K562 (cell line): Measurements from ENCODE around the gene FARP1. TPM values are rescaled to one million over a fixed set of nuclear protein-coding genes. Genes with fewer than 3 reads are reported as not detected.

ENCODE experiments used
- ATAC-seq: fragments of 200-7000 bp; cut with Tn5 transposase; 3 replicates; pipeline ENCODE4 v1.9.1; 2020; ENCODE audit warnings: moderate library complexity
- BruUV-seq: library from RNA; stranded (reverse); fragments of 400-500 nt; replicated peaks from 2 replicates; lab custom pipeline; 2021; lab: Mats Ljungman, UMichigan
- CTCF ChIA-PET: fragments of 300-600 bp; formaldehyde crosslinking; extraction: SDS; loops from one replicate; lab custom pipeline; 2021; ENCODE audit warnings: low intra/inter-chr PET ratio; lab: Yijun Ruan, JAX
- POLR2A ChIA-PET: fragments of 300-600, 350-650 bp; sonication (Branson Sonifier 250); formaldehyde crosslinking; extraction: SDS; loops from one replicate; lab custom pipeline; 2021; ENCODE audit warnings: antibody characterized with exemption, inconsistent platforms; lab: Yijun Ruan, JAX
- DNase-seq, 4 experiments: peaks; one replicate each; pipeline versions ENCODE4 v3.0.0 to v3.0.0-alpha.2; 2011 to 2018; ENCODE audit warnings: low spot score in 3 of 4, mixed read lengths in 3 of 4; ENCODE audit errors: extremely low read depth in 1 of 4
- FAIRE-seq: peaks from 2 replicates; lab custom pipeline; 2011; peaks lifted over from hg19 to GRCh38; lab: Jason Lieb, UNC
- H2AFZ ChIP-seq: 2 replicates; pipeline ENCODE4 v1.6.0; 2011; ENCODE audit warnings: low read depth, low read length, control low read depth, inconsistent platforms
- H3K27ac ChIP-seq: fragments of 200-600 bp; 3 replicates; pipeline ENCODE4 v1.8.0; 2011; ENCODE audit warnings: low read depth, mild to moderate bottlenecking, control low read depth, inconsistent platforms, low read length, moderate library complexity, mixed read lengths; ENCODE audit errors: extremely low read depth
- H3K27me3 ChIP-seq, 2 experiments: fragments of 300-600 bp in 1 of 2; 2 replicates in 1 of 2; 3 replicates in 1 of 2; pipeline versions ENCODE4 v1.6.0 to v1.8.0; 2011; ENCODE audit warnings: inconsistent platforms in 2 of 2, low read length in 2 of 2, mild to moderate bottlenecking in 1 of 2, mixed read lengths in 1 of 2, moderate library complexity in 1 of 2; ENCODE audit not compliant: control insufficient read depth in 2 of 2, insufficient read depth in 2 of 2
- H3K36me3 ChIP-seq: fragments of 300-600 bp; 3 replicates; pipeline ENCODE4 v1.8.0; 2011; ENCODE audit warnings: mild to moderate bottlenecking, low read length, inconsistent platforms; ENCODE audit not compliant: control insufficient read depth, insufficient read depth
- H3K4me1 ChIP-seq, 2 experiments: fragments of 200-600 bp in 1 of 2; replicated peaks in 1 of 2; 2 replicates in 1 of 2; 3 replicates in 1 of 2; pipeline versions ENCODE4 v1.5.1 to v1.8.0; 2011; ENCODE audit warnings: inconsistent platforms in 2 of 2, low read length in 2 of 2, mild to moderate bottlenecking in 1 of 2, mixed read lengths in 1 of 2, moderate library complexity in 1 of 2; ENCODE audit not compliant: control insufficient read depth in 2 of 2, insufficient read depth in 2 of 2
- H3K4me2 ChIP-seq: 2 replicates; pipeline ENCODE4 v1.6.1; 2011; ENCODE audit warnings: low read length, control low read depth, inconsistent platforms, mixed read lengths; ENCODE audit not compliant: insufficient read depth
- H3K4me3 ChIP-seq: fragments of 200-600 bp; sonication (generic), shearing (Covaris generic); 2 replicates; pipeline ENCODE4 v1.5.1; 2016; ENCODE audit warnings: control low read depth, inconsistent platforms
- H3K79me2 ChIP-seq: fragments of 200-600 bp; 3 replicates; pipeline ENCODE4 v1.8.0; 2011; ENCODE audit warnings: low read length, inconsistent platforms; ENCODE audit not compliant: control insufficient read depth, insufficient read depth
- H3K9ac ChIP-seq, 2 experiments: 2 replicates each; pipeline versions ENCODE4 v1.6.0 to v1.6.1; 2011; ENCODE audit warnings: low read depth in 2 of 2, low read length in 2 of 2, control low read depth in 1 of 2, inconsistent platforms in 1 of 2, mild to moderate bottlenecking in 1 of 2, mixed read lengths in 1 of 2; ENCODE audit not compliant: insufficient read depth in 1 of 2
- H3K9me1 ChIP-seq: one replicate; pipeline ENCODE4 v1.6.0; 2011; ENCODE audit warnings: inconsistent platforms, mild to moderate bottlenecking, low read length, moderate library complexity; ENCODE audit not compliant: control insufficient read depth, insufficient read depth
- H3K9me3 ChIP-seq: replicated peaks from 2 replicates; pipeline ENCODE4 v1.5.1; 2011; ENCODE audit warnings: low read depth, low read length, inconsistent platforms; ENCODE audit not compliant: control insufficient read depth, insufficient read depth
- H4K20me1 ChIP-seq: replicated peaks from 2 replicates; pipeline ENCODE4 v1.6.1; 2011; ENCODE audit warnings: low read length, inconsistent platforms, mixed read lengths; ENCODE audit not compliant: control insufficient read depth, insufficient read depth
- GATAD2B ChIP-seq: fragments of 450-650 bp; IDR thresholded peaks from 2 replicates; pipeline ENCODE4 v1.6.1; 2017; ENCODE audit warnings: mild to moderate bottlenecking, borderline replicate concordance
- IFI16 ChIP-seq: fragments of 250-450 bp; sonication (Bioruptor Pico); IDR thresholded peaks from 2 replicates; pipeline ENCODE4 v2.1.2; 2022; ENCODE audit warnings: mild to moderate bottlenecking, inconsistent platforms
- KLF10 ChIP-seq: fragments of 250-450 bp; sonication (Bioruptor Pico); IDR thresholded peaks from 2 replicates; pipeline ENCODE4 v1.6.1; 2021; ENCODE audit warnings: matching md5 sums
- NBN ChIP-seq: fragments of 450-650 bp; IDR thresholded peaks from 2 replicates; pipeline ENCODE4 v1.6.1; 2016; ENCODE audit warnings: low read depth, mild to moderate bottlenecking
- TEAD2 ChIP-seq: fragments of 450-650 bp; IDR thresholded peaks from 2 replicates; pipeline ENCODE4 v1.6.1; 2016; ENCODE audit warnings: missing genetic modification characterization, control low read depth, missing compliant biosample characterization
- ZNF764 ChIP-seq: fragments of 250-450 bp; sonication (Bioruptor Pico); IDR thresholded peaks from 2 replicates; pipeline ENCODE4 v1.4.0; 2020; ENCODE audit warnings: low read depth, mild to moderate bottlenecking, moderate library complexity
- WGBS: fragments of 100-300 bp; shearing (Covaris generic); methylation state at CpG from one replicate; pipeline ENCODE4 v1.1.6; 2016; ENCODE audit warnings: low coverage, mixed read lengths; ENCODE audit not compliant: insufficient coverage; ENCODE audit errors: missing lambda C conversion rate; 5-methylcytosine and 5-hydroxymethylcytosine counted together
- in situ Hi-C: fragments of 300-500 bp; cut with MboI; formaldehyde crosslinking; loops from 4 replicates; pipeline ENCODE4 v1.15.0; 2018; ENCODE audit warnings: inconsistent platforms, mixed read lengths
- intact Hi-C: fragments of 100-400 bp; cut with micrococcal nuclease; formaldehyde crosslinking; loops from 2 replicates; pipeline ENCODE4 v1.14.2; 2022
- polyA plus RNA-seq, 8 experiments: library from polyadenylated mRNA; depleted of rRNA in 4 of 8; stranded (reverse) in 5 of 8; unstranded in 3 of 8; fragments of >200 nt; fragmentation: Nextera tagmentation in 2 of 8; fragmentation: Illumina TruSeq in 1 of 8; extraction: Ambion mirVana in 2 of 8; extraction: Trizol in 1 of 8; gene quantifications; 2 replicates each; pipeline versions ENCODE4 v1.2.1 to v1.2.3, GENCODE V29; 2011 to 2014; ENCODE audit warnings: inconsistent platforms in 1 of 8, missing spikeins in 1 of 8
- total RNA-seq, 7 experiments: library from RNA; depleted of rRNA in 6 of 7; stranded (reverse); fragments of >200 nt in 6 of 7; fragmentation: Illumina TruSeq in 2 of 7; extraction: Trizol in 2 of 7; gene quantifications; 2 replicates each; pipeline versions ENCODE4 v1.2.1 to v1.2.3, GENCODE V29; 2011 to 2021; ENCODE audit warnings: low replicate concordance in 1 of 7

Gene FARP1
- total and polyA plus RNA-seq, 9 of the 15 experiments (the other 6 are each of a cell fraction or from before 2014, with no cell fraction given): 0.03 to 0.29 (median 0.05) TPM; not detected in 3

- in situ Hi-C loops (no loop called here), intact Hi-C loops (no loop called here)
- ATAC-seq (no peak), FAIRE-seq (no peak), DNase-seq (no peak)
- no peaks in the 10 kb centered on the region; the same call in 1 of the 2 replicates for H4K20me1 ChIP-seq
- no peaks in the 10 kb centered on the region for H3K4me1 ChIP-seq
- no peak overlapping the region for H3K27ac ChIP-seq
- no peaks in the 10 kb centered on the region for H3K36me3 ChIP-seq
- no TSS peak for BruUV-seq
- no peaks in the 10 kb centered on the region for H3K9me1 ChIP-seq
- POLR2A ChIA-PET: no interaction called here
- no peak overlapping the region for H3K9ac ChIP-seq
- no peaks in the 10 kb centered on the region for H3K9me3 ChIP-seq
- H3K79me2 ChIP-seq: no peaks in the 10 kb centered on the region
- no peak overlapping the region for H3K4me2 ChIP-seq
- no peak overlapping the region for H2AFZ ChIP-seq
- H3K4me3 ChIP-seq: no peak overlapping the region
- peaks cover 4 to 30% of the 10 kb centered on the region in 2 experiments; a peak in 3 of 5 replicates for H3K27me3 ChIP-seq
- 0% methylated on average over 4 of the region's 4 CpGs for WGBS
- CTCF ChIA-PET: no interaction called here
- no peak for TF ChIP-seq NBN
Observed at GRCh38 chr13:98216135-98216565, 73.3 kb downstream of the FARP1 start.

- Histone ChIP-seq H3K4me2 (no peak overlapping the region), H3K79me2 (no peaks in the 10 kb centered on the region), H3K9me1 (no peaks in the 10 kb centered on the region), H3K36me3 (no peaks in the 10 kb centered on the region), H3K9me3 (no peaks in the 10 kb centered on the region), H3K9ac (no peak overlapping the region), H2AFZ (no peak overlapping the region), H3K27me3 (peaks cover 4 to 30% of the 10 kb centered on the region in 2 experiments; a peak in 3 of 5 replicates), H3K4me3 (no peak overlapping the region), H3K27ac (no peak overlapping the region), H4K20me1 (no peaks in the 10 kb centered on the region; the same call in 1 of the 2 replicates), H3K4me1 (no peaks in the 10 kb centered on the region)
- in situ Hi-C loops (no loop called here), intact Hi-C loops (no loop called here)
- ChIA-PET POLR2A (no interaction called here), CTCF (no interaction called here)
- BruUV-seq: no TSS peak
- no peak for ATAC-seq
- no peak for DNase-seq
- FAIRE-seq: no peak
- WGBS: 5% methylated on average over 7 of the region's 7 CpGs
- no peak for TF ChIP-seq ZNF764 (CRISPR knock-in tag)
- TF ChIP-seq IFI16: no peak
- no peak for TF ChIP-seq KLF10 (CRISPR knock-in tag)
- TF ChIP-seq TEAD2 (tag): no peak
- no peak for TF ChIP-seq GATAD2B
Observed at GRCh38 chr13:98216711-98217285, 73.9 kb downstream of the FARP1 start.
